Activated CD4-positive, alpha-beta memory T cell treated with anti-CD3 and anti-CD28 coated beads, Interleukin-2, amount 10 ng/mL, durations not matched to agents 7 days and 5 days (primary cell): ENCODE measurements around the gene TOMM20L. TPM values are rescaled to one million over a fixed set of nuclear protein-coding genes. Genes with fewer than 3 reads are reported as not detected.
"Not testable (repeated sequence)": the region's sequence is repeated elsewhere in the genome, so short reads cannot be mapped to it uniquely, and the experiment has no call there.

Experiments
- CTCF ChIA-PET: fragments of 350-600 bp; sonication (Branson Sonifier 250); formaldehyde crosslinking; loops from one replicate; lab custom pipeline; 2021; ENCODE audit warnings: antibody characterized with exemption, inconsistent platforms; lab: Charles Lee
- POLR2A ChIA-PET: fragments of 350-600 bp; sonication (Branson Sonifier 250); formaldehyde crosslinking; loops from one replicate; lab custom pipeline; 2021; ENCODE audit warnings: antibody characterized with exemption; lab: Charles Lee
- DNase-seq: peaks from one replicate; pipeline ENCODE4 v3.0.0-alpha.2; 2020
- H3K27ac Mint-ChIP-seq: one replicate; pipeline ENCODE4 v1.8.0; 2021; ENCODE audit warnings: mild to moderate bottlenecking, mixed read lengths
- H3K27me3 Mint-ChIP-seq: one replicate; pipeline ENCODE4 v1.8.0; 2021; ENCODE audit warnings: mixed read lengths
- H3K36me3 Mint-ChIP-seq: one replicate; pipeline ENCODE4 v1.8.0; 2021; ENCODE audit warnings: low read depth, mixed read lengths
- H3K4me1 Mint-ChIP-seq: one replicate; pipeline ENCODE4 v1.8.0; 2021; ENCODE audit warnings: mixed read lengths
- H3K4me3 Mint-ChIP-seq: one replicate; pipeline ENCODE4 v1.8.0; 2021; ENCODE audit warnings: mild to moderate bottlenecking, mixed read lengths
- H3K9me3 Mint-ChIP-seq: one replicate; pipeline ENCODE4 v1.8.0; 2021; ENCODE audit warnings: mixed read lengths
- total RNA-seq, 2 experiments: library from RNA; stranded (reverse); gene quantifications; one replicate each; pipeline ENCODE4 v1.2.3, GENCODE V29; 2021

Gene TOMM20L
- not detected for total RNA-seq

DNA sequence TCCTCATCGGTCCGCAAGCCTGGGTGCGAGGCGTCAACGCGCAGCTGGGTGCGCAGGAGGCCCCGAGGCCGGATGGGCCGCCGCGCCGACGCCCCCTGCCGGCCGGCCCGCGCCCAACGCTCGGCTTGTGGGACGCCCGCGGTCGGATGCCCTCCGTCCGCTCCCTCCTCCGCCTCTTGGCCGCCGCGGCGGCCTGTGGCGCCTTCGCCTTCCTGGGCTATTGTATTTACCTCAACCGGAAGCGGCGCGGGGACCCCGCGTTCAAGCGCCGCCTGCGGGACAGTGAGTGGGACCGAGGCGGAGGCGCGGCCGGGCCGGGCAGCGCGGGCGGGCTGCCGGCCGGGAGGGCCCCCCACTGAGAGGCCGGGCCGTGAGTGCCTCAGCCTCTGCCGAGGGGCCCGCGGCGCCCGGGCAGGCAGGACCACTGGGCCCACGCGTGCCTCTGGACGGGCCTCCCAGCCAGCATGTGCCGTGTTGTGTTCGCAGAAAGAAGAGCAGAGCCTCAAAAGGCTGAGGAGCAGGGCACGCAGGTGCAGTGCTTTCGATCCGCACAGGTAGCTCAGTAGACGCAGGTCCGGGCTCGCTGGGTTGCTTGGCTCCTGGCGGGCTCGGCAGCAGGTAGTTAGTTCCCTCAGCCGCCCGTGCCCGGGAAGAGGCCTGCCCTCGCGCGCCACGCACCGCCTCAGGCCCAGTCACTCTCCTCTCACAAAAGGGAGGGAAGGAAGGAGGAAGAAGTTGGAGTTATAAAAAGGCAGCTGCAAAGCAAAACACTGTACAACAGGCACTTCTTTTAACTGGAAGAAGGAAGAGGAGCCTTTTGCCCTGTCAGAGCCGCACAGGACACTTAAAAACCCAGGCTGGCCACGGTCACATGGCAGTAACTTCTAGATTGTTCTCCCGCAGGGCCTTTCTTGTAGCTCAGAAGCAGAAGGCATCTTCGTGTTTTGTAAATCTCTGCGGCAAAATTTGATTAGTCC, at the start of gene TOMM20L:
Gene TOMM20L (plus strand): TSS at position 119 of the 977 bp plus-strand sequence. CDS start 28 bp downstream, at position 147.
- H3K36me3 Mint-ChIP-seq: no peaks in the 10 kb centered on the region
- no peaks in the 10 kb centered on the region for H3K9me3 Mint-ChIP-seq
- H3K27me3 Mint-ChIP-seq: no peaks in the 10 kb centered on the region
- DNase-seq: peak; percentile 76
- POLR2A ChIA-PET: interaction anchor here (0.6 to 4.2 kb wide), 6 partner anchors 27 to 151 kb away, joined by 3 to 32 read pairs (median 4); partner anchors contain the start of genes ARID4A, KIAA0586, PSMA3 and TIMM9
- CTCF ChIA-PET: interaction anchor here (0.6 to 2.9 kb wide), 18 partner anchors 10 to 121 kb away, joined by 3 to 27 read pairs (median 4); partner anchors contain the start of genes ARID4A, KIAA0586 and TIMM9
- peak within 1 kb of the TSS; percentile 32 for H3K27ac Mint-ChIP-seq
- H3K4me3 Mint-ChIP-seq: peak within 1 kb of the TSS; percentile 67
- peaks cover 13% of the 10 kb centered on the region for H3K4me1 Mint-ChIP-seq

DNA sequence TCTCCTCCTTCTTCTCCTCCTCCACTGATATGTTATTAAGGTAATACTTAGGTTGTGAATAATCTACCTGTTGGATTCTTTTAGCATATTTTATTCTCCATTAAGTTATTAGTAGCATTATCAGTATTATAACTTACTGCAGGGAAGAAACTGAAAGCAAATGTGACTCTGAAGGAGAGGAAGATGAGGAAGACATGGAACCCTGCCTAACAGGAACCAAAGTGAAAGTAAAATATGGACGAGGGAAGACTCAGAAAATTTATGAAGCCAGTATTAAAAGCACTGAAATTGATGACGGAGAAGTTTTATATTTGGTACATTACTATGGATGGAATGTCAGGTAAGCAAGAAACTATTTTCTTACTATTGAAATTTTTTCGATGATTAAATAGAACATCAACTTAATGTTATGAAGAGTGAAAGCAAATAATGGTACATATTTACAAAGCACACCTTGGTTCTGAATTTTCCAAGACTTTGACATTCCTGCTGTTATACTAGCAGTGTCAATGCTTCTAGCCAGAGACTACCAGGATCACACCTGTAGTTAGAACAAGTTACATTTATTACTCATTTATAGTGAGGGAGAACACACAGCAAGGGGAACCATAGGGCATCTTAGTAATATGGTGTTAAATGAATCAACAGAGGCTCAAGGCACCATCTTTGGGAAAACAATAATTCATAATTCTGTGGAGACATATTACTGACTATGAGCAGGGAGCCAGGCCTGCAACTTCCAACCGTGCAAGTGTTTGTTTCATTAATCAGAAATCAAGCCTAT, 42.0 kb upstream of the TOMM20L start:
- no peak for DNase-seq
- Mint-ChIP-seq H3K4me3 (peak overlapping the region; percentile 44), H3K27me3 (no peaks in the 10 kb centered on the region), H3K36me3 (peaks cover 55% of the 10 kb centered on the region), H3K27ac (peak overlapping the region; percentile 33), H3K9me3 (no peaks in the 10 kb centered on the region), H3K4me1 (peaks cover 19% of the 10 kb centered on the region)
- CTCF ChIA-PET: no interaction called here
- POLR2A ChIA-PET: no interaction called here

DNA sequence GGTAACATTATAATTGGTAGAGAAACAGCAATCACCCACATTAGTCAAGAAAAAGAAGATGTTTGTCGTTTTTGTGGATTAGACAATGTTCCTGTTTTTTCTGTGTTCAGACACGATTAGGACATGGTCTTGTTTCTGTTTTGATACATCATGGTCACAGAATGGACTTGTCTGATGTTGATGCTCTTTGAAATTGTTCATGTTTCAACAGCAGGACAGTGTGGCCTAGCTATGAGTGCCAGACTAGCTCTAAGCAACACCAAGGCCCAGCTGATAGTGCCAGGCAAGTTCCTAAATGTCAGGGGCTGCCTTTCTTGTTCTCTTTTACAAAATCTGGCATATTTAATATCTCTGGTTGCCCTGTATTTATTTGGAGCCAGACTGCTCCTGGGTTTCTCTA, 40.9 kb upstream of the TOMM20L start:
- Mint-ChIP-seq H3K36me3 (peaks cover 54% of the 10 kb centered on the region), H3K27me3 (no peaks in the 10 kb centered on the region), H3K9me3 (no peaks in the 10 kb centered on the region), H3K27ac (no peak overlapping the region), H3K4me1 (peaks cover 19% of the 10 kb centered on the region), H3K4me3 (no peak overlapping the region)
- POLR2A ChIA-PET: no interaction called here
- CTCF ChIA-PET: no interaction called here
- no peak for DNase-seq

DNA sequence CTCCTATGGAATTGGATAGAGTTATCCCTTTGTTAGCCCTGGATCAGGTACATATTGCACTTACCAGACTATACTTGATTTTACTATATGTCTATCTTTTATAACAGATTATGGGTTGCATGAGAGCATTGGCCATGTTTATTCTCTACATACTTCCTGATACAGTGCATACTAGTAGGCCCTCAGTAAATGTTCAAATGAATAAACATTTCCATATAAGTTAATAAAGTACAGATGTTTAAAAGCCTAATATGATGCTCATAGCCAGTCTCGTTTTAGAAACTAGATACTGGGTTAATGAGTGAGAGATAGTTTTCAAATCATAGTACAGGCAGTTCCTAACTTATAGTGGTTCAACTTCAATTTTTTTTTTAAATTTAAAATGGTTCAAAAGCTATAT, 39.5 kb upstream of the TOMM20L start:
- Mint-ChIP-seq H3K9me3 (no peaks in the 10 kb centered on the region), H3K27ac (no peak overlapping the region), H3K27me3 (no peaks in the 10 kb centered on the region), H3K4me1 (peaks cover 19% of the 10 kb centered on the region), H3K4me3 (no peak overlapping the region), H3K36me3 (peaks cover 52% of the 10 kb centered on the region)
- POLR2A ChIA-PET: interaction anchor here (0.6 kb wide), 1 partner anchor 39 kb away, joined by 3 read pairs; no protein-coding TSS in a partner anchor
- DNase-seq: no peak
- CTCF ChIA-PET: no interaction called here

DNA sequence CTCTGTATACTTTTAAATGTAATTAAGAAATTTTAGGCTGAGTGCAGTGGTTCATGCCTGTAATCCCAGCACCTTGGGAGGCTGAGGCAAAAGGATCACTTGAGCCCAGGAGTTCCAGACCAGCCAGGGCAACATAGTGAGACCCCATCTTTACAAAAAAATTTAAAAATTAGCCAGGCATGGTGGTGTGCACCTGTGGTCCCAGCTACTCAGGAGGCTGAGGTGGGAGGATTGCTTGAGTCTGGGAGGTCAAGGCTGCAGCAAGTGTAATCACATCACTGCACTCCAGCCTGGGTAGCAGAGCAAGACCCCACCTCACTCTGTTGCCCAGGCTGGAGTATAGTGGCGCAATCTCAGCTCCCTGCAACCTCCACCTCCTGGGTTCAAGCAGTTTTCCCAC, 33.5 kb upstream of the TOMM20L start:
- not testable (repeated sequence) for H3K27me3 Mint-ChIP-seq, H3K9me3 Mint-ChIP-seq, H3K4me3 Mint-ChIP-seq, DNase-seq, H3K4me1 Mint-ChIP-seq, H3K27ac Mint-ChIP-seq
- H3K36me3 Mint-ChIP-seq: peaks cover 41% of the 10 kb centered on the region
- ChIA-PET CTCF (interaction anchor here (1.5 kb wide), 1 partner anchor 64 kb away, joined by 3 read pairs; the partner anchor contains the start of gene TIMM9), POLR2A (interaction anchor here (1.4 to 1.9 kb wide), 3 partner anchors 10 to 64 kb away, joined by 3 to 5 read pairs (median 4); partner anchors contain the start of gene ARID4A)

DNA sequence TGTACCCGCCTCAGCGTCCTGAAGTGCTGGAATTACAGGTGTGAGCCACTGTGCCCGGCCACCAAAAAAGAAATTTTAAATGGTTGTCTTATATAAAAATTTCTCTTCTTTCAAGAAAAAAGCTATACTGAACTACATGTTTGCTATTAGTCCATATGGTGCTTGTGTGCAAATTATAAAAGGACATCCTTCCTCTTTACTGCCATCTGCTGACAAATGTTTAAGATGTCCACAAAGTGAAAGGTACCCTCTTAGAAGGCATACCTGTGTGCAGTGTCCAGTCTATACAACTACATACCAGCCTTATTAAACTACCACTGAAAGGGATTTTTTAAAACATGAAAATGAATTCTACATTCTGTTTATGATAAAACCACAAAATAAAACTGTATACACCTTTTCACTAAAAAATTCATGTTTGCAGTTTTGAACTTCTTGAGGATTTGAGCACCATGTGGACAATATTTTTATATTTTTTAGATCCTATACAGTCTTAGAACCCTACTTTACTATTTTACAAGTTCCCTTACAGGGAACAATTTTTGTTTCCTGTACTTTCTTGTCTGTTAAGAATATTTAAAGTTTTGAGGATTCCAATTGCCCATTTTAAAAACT, 32.8 kb upstream of the TOMM20L start:
- H3K9me3 Mint-ChIP-seq: no peaks in the 10 kb centered on the region
- no peaks in the 10 kb centered on the region for H3K27me3 Mint-ChIP-seq
- DNase-seq: no peak
- no peak overlapping the region for H3K27ac Mint-ChIP-seq
- H3K4me1 Mint-ChIP-seq: peaks cover 5% of the 10 kb centered on the region
- POLR2A ChIA-PET: interaction anchor here (1.4 kb wide), 2 partner anchors 63 to 65 kb away, joined by 3 to 5 read pairs; partner anchors contain the start of gene ARID4A
- no peak overlapping the region for H3K4me3 Mint-ChIP-seq
- CTCF ChIA-PET: interaction anchor here (1.5 kb wide), 1 partner anchor 64 kb away, joined by 3 read pairs; the partner anchor contains the start of gene TIMM9
- H3K36me3 Mint-ChIP-seq: peaks cover 45% of the 10 kb centered on the region

DNA sequence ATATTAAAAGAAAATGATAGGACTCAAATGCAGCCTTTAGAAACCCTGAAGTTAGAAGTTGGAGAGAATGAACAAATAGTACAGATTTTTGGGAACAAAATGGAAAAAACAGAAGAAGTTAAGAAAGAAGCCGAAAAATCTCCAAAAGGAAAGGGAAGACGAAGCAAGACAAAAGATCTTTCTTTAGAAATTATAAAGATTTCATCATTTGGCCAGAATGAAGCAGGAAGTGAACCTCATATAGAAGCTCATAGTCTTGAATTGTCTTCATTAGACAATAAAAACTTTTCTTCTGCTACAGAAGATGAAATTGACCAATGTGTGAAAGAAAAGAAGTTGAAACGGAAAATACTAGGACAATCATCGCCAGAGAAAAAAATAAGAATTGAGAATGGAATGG, 31.4 kb upstream of the TOMM20L start:
- peaks cover 5% of the 10 kb centered on the region for H3K4me1 Mint-ChIP-seq
- no peak overlapping the region for H3K27ac Mint-ChIP-seq
- no peak for DNase-seq
- ChIA-PET POLR2A (no interaction called here), CTCF (interaction anchor here (0.6 to 1.9 kb wide), 3 partner anchors 32 to 66 kb away, joined by 3 to 10 read pairs (median 4); partner anchors contain the start of genes ARID4A and TOMM20L)
- no peaks in the 10 kb centered on the region for H3K27me3 Mint-ChIP-seq
- H3K36me3 Mint-ChIP-seq: peaks cover 53% of the 10 kb centered on the region
- H3K4me3 Mint-ChIP-seq: no peak overlapping the region
- H3K9me3 Mint-ChIP-seq: no peaks in the 10 kb centered on the region

DNA sequence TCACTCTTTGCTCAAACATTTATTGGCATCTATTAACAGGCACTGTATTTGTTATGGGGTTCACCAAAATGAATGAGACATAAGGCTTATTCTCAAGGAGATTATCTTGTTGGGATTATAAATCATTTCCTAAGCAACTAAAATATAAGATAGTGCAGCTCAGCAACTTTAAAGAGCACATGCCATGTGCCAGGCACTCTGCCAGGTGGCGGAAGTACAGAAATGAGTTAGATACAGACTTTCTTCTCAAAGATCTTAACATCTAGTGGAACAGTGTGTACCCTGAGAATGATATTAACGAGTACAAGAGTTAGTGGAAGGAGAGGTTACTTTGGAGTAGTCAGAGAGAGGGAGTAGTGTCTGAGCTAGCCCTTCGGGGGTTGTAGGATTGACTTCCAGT, 28.4 kb upstream of the TOMM20L start:
- Mint-ChIP-seq H3K4me3 (no peak overlapping the region), H3K9me3 (no peaks in the 10 kb centered on the region), H3K36me3 (peaks cover 54% of the 10 kb centered on the region), H3K27ac (no peak overlapping the region), H3K27me3 (no peaks in the 10 kb centered on the region), H3K4me1 (peaks cover 5% of the 10 kb centered on the region)
- POLR2A ChIA-PET: no interaction called here
- CTCF ChIA-PET: interaction anchor here (0.9 kb wide), 1 partner anchor 28 kb away, joined by 3 read pairs; the partner anchor contains the start of gene TOMM20L
- no peak for DNase-seq

DNA sequence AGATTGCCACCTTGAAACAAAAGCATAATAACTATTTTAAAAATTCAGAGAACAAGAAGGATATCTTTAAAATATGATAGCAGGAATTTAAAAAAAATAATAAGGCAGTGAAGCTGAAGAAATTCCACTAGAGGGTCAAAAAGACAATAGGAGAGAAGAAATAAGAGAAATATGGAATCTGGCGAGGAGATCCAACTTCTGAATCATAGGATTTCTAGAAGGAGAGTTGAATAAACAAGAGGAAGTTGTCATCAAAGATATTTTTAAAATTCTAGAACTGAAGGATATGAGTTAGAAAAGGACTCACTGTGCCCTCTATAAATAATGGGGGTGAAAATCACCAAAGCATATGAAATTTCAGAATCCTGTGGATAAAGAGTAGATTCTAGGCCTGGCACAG, 26.8 kb upstream of the TOMM20L start:
- no peak overlapping the region for H3K4me3 Mint-ChIP-seq
- no peaks in the 10 kb centered on the region for H3K9me3 Mint-ChIP-seq

DNA sequence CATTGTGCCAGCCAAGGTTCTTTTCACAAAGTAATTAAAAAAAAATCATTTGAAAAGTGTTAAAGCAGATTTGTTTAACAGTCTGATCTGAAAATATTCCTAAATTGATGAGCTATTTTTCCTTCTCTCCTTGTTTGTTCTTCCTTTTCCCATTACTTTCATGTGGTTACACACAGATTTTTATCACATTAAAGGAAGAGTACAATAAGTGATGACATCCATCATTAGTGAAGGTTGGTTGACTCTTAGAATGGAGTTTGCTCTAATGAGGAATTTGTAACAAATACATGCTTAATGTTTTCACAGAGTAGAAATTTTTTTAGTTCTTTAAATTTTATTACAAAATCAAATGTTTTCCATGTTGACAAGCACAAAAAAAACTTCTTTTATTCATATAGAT, 18.9 kb upstream of the TOMM20L start:
- no peaks in the 10 kb centered on the region for H3K27me3 Mint-ChIP-seq
- ChIA-PET CTCF (interaction anchor here (0.8 kb wide), 1 partner anchor 19 kb away, joined by 3 read pairs; the partner anchor contains the start of gene TOMM20L), POLR2A (no interaction called here)
- no peak overlapping the region for H3K4me3 Mint-ChIP-seq
- H3K27ac Mint-ChIP-seq: no peak overlapping the region
- H3K36me3 Mint-ChIP-seq: peaks cover 45% of the 10 kb centered on the region
- H3K9me3 Mint-ChIP-seq: no peaks in the 10 kb centered on the region
- no peaks in the 10 kb centered on the region for H3K4me1 Mint-ChIP-seq
- DNase-seq: no peak

More for the DNA sequence above, 26.8 kb upstream of the TOMM20L start:
- no peak for DNase-seq
- POLR2A ChIA-PET: no interaction called here
- CTCF ChIA-PET: no interaction called here
- no peaks in the 10 kb centered on the region for H3K27me3 Mint-ChIP-seq
- no peak overlapping the region for H3K27ac Mint-ChIP-seq
- peaks cover 5% of the 10 kb centered on the region for H3K4me1 Mint-ChIP-seq
- peaks cover 53% of the 10 kb centered on the region for H3K36me3 Mint-ChIP-seq

DNA sequence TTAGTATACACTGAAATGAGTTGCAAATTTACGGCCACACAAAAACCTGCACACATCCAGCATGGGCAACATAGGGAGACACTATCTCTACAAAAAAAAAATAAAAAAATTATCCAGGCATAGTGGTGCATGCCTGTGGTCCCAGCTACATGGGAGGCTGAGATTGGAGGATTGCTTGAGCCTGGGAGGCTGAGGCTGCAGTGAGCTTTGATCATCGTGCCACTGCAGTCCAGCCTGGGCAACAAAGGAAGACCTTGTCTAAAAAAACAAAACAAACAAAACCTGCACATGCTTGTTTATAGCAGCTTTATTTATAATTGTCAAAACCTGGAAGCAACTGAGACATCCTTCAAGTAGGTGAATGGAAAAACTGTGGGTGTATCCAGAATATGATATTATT, 4.9 kb upstream of the TOMM20L start:
- CTCF ChIA-PET: interaction anchor here (0.6 kb wide), 1 partner anchor 25 kb away, joined by 3 read pairs; no protein-coding TSS in a partner anchor
- H3K36me3 Mint-ChIP-seq: peaks cover 3% of the 10 kb centered on the region

DNA sequence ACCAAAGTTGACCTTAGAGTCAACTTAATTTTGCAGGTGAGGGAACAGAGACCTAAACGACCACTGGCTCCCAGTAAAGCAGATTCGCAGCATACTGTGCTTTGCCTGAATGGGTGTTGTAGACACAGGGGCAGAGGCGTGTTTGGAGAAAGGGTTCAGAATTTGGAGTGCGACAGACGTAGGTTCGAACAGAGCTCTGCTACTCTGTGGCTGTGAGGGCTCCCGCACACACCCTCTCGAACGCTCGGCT, 243 bp upstream of the TOMM20L start:
- CTCF ChIA-PET: interaction anchor here (0.6 to 2.9 kb wide), 16 partner anchors 11 to 120 kb away, joined by 3 to 27 read pairs (median 4); partner anchors contain the start of genes ARID4A, KIAA0586 and TIMM9
- H3K27ac Mint-ChIP-seq: peak overlapping the region; percentile 32
- H3K27me3 Mint-ChIP-seq: no peaks in the 10 kb centered on the region
- H3K36me3 Mint-ChIP-seq: no peaks in the 10 kb centered on the region
- H3K4me3 Mint-ChIP-seq: peak overlapping the region; percentile 67
- H3K9me3 Mint-ChIP-seq: no peaks in the 10 kb centered on the region
- DNase-seq: no peak
- POLR2A ChIA-PET: interaction anchor here (0.6 to 4.2 kb wide), 6 partner anchors 28 to 151 kb away, joined by 3 to 32 read pairs (median 4); partner anchors contain the start of genes ARID4A, KIAA0586, PSMA3 and TIMM9
- peaks cover 13% of the 10 kb centered on the region for H3K4me1 Mint-ChIP-seq

More for the DNA sequence above, 4.9 kb upstream of the TOMM20L start:
- Mint-ChIP-seq H3K9me3 (no peaks in the 10 kb centered on the region), H3K4me3 (no peak overlapping the region), H3K27me3 (no peaks in the 10 kb centered on the region), H3K4me1 (peaks cover 5% of the 10 kb centered on the region), H3K27ac (no peak overlapping the region)
- DNase-seq: no peak
- POLR2A ChIA-PET: no interaction called here
